Measurements from ENCODE around the gene ATP2B3. TPM values are rescaled to one million over a fixed set of nuclear protein-coding genes. Genes with fewer than 3 reads are reported as not detected.

ATP2B3 gene
- total RNA-seq, 1 experiment from 2014 or later = 0.35 TPM

GRCh38 chrX:153564047-153564606, 46.7 kb downstream of the ATP2B3 start:
- Mint-ChIP-seq H3K4me1 (peaks cover 11 to 15% of the 10 kb centered on the region in 2 experiments), H3K9me3 (peaks cover 66 to 77% of the 10 kb centered on the region in 2 experiments), H3K27me3 (ENCODE audit: low read depth) (peaks cover 15% of the 10 kb centered on the region), H3K4me3 (no peak overlapping the region), H3K36me3 (ENCODE audit: insufficient read depth in 1 of 3, low read depth in 3 of 3) (peaks cover 5 to 10% (median 7%) of the 10 kb centered on the region in 3 experiments; a peak in 5 of 7 replicates), H3K27ac (no peak overlapping the region)
- no peak overlapping the region for H3K56ac ChIP-seq (ENCODE audit: insufficient read length, low read depth, low read length)
- H4K5ac ChIP-seq (ENCODE audit: insufficient read length, low read depth, low read length) = no peak overlapping the region
- H3K27me3 ChIP-seq (ENCODE audit: insufficient read depth, low read length) = no peaks in the 10 kb centered on the region
- H3K9ac ChIP-seq (ENCODE audit: extremely low read depth, insufficient read length, low read length) = no peak overlapping the region
- H3K23ac ChIP-seq (ENCODE audit: insufficient read length, low read depth, low read length) = no peak overlapping the region
- no peak overlapping the region for H2AK5ac ChIP-seq (ENCODE audit: insufficient read length, low read length)
- H3K79me1 ChIP-seq (ENCODE audit: insufficient read depth, low read depth, low read length, poor library complexity, severe bottlenecking) = no peaks in the 10 kb centered on the region
- H3K4me2 ChIP-seq (ENCODE audit: insufficient read depth, insufficient read length, low read length) = no peak overlapping the region
- TF ChIP-seq, protein P1, sequence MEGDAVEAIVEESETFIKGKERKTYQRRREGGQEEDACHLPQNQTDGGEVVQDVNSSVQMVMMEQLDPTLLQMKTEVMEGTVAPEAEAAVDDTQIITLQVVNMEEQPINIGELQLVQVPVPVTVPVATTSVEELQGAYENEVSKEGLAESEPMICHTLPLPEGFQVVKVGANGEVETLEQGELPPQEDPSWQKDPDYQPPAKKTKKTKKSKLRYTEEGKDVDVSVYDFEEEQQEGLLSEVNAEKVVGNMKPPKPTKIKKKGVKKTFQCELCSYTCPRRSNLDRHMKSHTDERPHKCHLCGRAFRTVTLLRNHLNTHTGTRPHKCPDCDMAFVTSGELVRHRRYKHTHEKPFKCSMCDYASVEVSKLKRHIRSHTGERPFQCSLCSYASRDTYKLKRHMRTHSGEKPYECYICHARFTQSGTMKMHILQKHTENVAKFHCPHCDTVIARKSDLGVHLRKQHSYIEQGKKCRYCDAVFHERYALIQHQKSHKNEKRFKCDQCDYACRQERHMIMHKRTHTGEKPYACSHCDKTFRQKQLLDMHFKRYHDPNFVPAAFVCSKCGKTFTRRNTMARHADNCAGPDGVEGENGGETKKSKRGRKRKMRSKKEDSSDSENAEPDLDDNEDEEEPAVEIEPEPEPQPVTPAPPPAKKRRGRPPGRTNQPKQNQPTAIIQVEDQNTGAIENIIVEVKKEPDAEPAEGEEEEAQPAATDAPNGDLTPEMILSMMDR (conservative IDR thresholded peaks at IDR 0.05) = no peak
- H3K4ac ChIP-seq (ENCODE audit: low read depth, low read length) = no peak overlapping the region
- no peak overlapping the region for H4K91ac ChIP-seq (ENCODE audit: insufficient read length, low read depth, low read length)
- no peak overlapping the region for H2BK120ac ChIP-seq (ENCODE audit: low read depth, low read length, poor library complexity, severe bottlenecking)
- H4K20me1 ChIP-seq (ENCODE audit: control insufficient read depth, insufficient read depth, insufficient read length) = no peaks in the 10 kb centered on the region
- peaks cover 21% of the 10 kb centered on the region for H3K9me3 ChIP-seq (ENCODE audit: control insufficient read depth, low read depth, low read length)
- no peak overlapping the region for H2AFZ ChIP-seq (ENCODE audit: low read length)
- no peak overlapping the region for H4K8ac ChIP-seq (replicated peaks; ENCODE audit: insufficient read length, low read depth, low read length)
- H3K23me2 ChIP-seq (ENCODE audit: insufficient read length, low read depth, low read length, poor library complexity, severe bottlenecking) = no peaks in the 10 kb centered on the region
- H2BK5ac ChIP-seq (ENCODE audit: insufficient read length, low read length) = no peak overlapping the region
- no peaks in the 10 kb centered on the region for H3K79me2 ChIP-seq (ENCODE audit: insufficient read depth, low read length)
- H2BK15ac ChIP-seq (ENCODE audit: low read depth, low read length) = no peak overlapping the region
- no peak overlapping the region for H3K18ac ChIP-seq (ENCODE audit: insufficient read length, low read depth, low read length)
- no peak overlapping the region for H3K14ac ChIP-seq (ENCODE audit: insufficient read depth, low read length)
- DNase-seq = no peak
- H3K27ac ChIP-seq (ENCODE audit: insufficient read length, low read depth, low read length) = no peak overlapping the region
- WGBS (ENCODE audit: extremely low coverage, insufficient read length, low lambda C conversion rate) = no CpG with 5 or more reads among the region's 14 CpGs
- no peak overlapping the region for H2BK12ac ChIP-seq (ENCODE audit: insufficient read length, low read depth, low read length)
- H3T11ph ChIP-seq (ENCODE audit: low read length) = no peak overlapping the region
- no peaks in the 10 kb centered on the region for H3K4me1 ChIP-seq (ENCODE audit: insufficient read depth, low read length)
- no peak overlapping the region for H2BK20ac ChIP-seq (ENCODE audit: low read depth, low read length, poor library complexity, severe bottlenecking)

All from H9 (cell line).